Esophagus muscularis mucosa (tissue), 3 donors: ENCODE results near the gene NFIB.

ENCODE experiments used
- POLR2A ChIP-seq: fragments of 450-650 bp; IDR thresholded peaks from one replicate; pipeline ENCODE4 v1.6.1; 2017; ENCODE audit warnings: antibody characterized with exemption, moderate library complexity, mild to moderate bottlenecking, low read depth
- POLR2AphosphoS5 ChIP-seq, 2 donors: sonication (generic); formaldehyde crosslinking; IDR thresholded peaks; one replicate each; pipeline ENCODE4 v1.6.1; 2017; ENCODE audit warnings: antibody characterized with exemption in 2 of 2
- TF ChIP-seq, protein P1 (sequence below), 3 experiments: fragments of 200-600 bp in 2 of 3; fragments of 450-650 bp in 1 of 3; sonication (generic) in 2 of 3; IDR thresholded peaks; one replicate each; pipeline ENCODE4 v1.5.1; 2017 to 2019; ENCODE audit warnings: antibody characterized with exemption in 3 of 3, mild to moderate bottlenecking in 2 of 3, moderate library complexity in 1 of 3

DNA sequence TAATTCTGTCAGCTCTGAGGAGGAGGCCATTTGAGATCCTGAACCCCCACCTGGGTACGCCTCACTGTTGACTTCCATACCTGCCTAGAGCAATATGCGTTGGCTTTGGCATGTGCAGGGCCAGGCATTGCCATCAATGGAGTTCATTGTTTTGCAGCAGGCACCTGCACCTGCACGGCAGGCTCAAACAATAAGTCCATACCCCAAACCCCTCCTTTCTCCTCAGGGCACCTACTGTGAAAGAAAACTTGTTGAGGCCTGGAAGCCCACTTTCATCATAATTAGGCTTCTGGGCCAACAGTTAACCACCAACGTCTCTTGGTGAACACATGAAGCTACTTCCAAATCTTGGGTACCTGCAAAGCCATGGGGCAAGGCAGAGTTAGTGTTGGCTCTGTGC is 238.7 kb downstream of the NFIB start:
- TF ChIP-seq, protein P1, sequence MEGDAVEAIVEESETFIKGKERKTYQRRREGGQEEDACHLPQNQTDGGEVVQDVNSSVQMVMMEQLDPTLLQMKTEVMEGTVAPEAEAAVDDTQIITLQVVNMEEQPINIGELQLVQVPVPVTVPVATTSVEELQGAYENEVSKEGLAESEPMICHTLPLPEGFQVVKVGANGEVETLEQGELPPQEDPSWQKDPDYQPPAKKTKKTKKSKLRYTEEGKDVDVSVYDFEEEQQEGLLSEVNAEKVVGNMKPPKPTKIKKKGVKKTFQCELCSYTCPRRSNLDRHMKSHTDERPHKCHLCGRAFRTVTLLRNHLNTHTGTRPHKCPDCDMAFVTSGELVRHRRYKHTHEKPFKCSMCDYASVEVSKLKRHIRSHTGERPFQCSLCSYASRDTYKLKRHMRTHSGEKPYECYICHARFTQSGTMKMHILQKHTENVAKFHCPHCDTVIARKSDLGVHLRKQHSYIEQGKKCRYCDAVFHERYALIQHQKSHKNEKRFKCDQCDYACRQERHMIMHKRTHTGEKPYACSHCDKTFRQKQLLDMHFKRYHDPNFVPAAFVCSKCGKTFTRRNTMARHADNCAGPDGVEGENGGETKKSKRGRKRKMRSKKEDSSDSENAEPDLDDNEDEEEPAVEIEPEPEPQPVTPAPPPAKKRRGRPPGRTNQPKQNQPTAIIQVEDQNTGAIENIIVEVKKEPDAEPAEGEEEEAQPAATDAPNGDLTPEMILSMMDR (IDR thresholded peaks at IDR 0.05) = no peak
- TF ChIP-seq POLR2AphosphoS5 (IDR thresholded peaks at IDR 0.05) (no peak), POLR2A (no peak)
